NCI-H128 (cell line): ENCODE results near the gene SLC16A1.
"Not testable (repeated sequence)": the region's sequence is repeated elsewhere in the genome, so short reads cannot be mapped to it uniquely, and the experiment has no call there.

Experiments used
- DNase-seq: peaks from one replicate; lab custom pipeline; 2025; ENCODE audit not compliant: unreplicated experiment; lab: John Stamatoyannopoulos, UW

The SLC16A1 gene

GRCh38 chr1:112888630-112889029, 67.4 kb downstream of the SLC16A1 start:
- DNase-seq: no peak

GRCh38 chr1:112887599-112888283, 68.3 kb downstream of the SLC16A1 start:
- DNase-seq: no peak

- DNase-seq: not testable (repeated sequence)
Measured at GRCh38 chr1:112884996-112885395, 71.0 kb downstream of the SLC16A1 start.

GRCh38 chr1:112882271-112882744, 73.7 kb downstream of the SLC16A1 start:
- DNase-seq: no peak

- DNase-seq: no peak
Measured at GRCh38 chr1:112881742-112882127, 74.3 kb downstream of the SLC16A1 start.

GRCh38 chr1:112879834-112880233, 76.2 kb downstream of the SLC16A1 start:
- no peak for DNase-seq

- no peak for DNase-seq
Measured at GRCh38 chr1:112878321-112878720, 77.7 kb downstream of the SLC16A1 start.

GRCh38 chr1:112877750-112878149, 78.2 kb downstream of the SLC16A1 start:
- no peak for DNase-seq

GRCh38 chr1:112876315-112876714, 79.7 kb downstream of the SLC16A1 start:
- DNase-seq: no peak

GRCh38 chr1:112872551-112872962, 83.4 kb downstream of the SLC16A1 start:
- DNase-seq: no peak

- no peak for DNase-seq
Measured at GRCh38 chr1:112870887-112871646, 84.9 kb downstream of the SLC16A1 start.

- no peak for DNase-seq
Measured at GRCh38 chr1:112869895-112870294, 86.1 kb downstream of the SLC16A1 start.

- no peak for DNase-seq
Measured at GRCh38 chr1:112868191-112868590, 87.8 kb downstream of the SLC16A1 start.

GRCh38 chr1:112866981-112867380, 89.0 kb downstream of the SLC16A1 start:
- no peak for DNase-seq

GRCh38 chr1:112866151-112866550, 89.8 kb downstream of the SLC16A1 start:
- no peak for DNase-seq

- DNase-seq: no peak
Measured at GRCh38 chr1:112862753-112863426, 93.1 kb downstream of the SLC16A1 start.
